ENCODE results near the gene PRSS56. TPM values are rescaled to one million over a fixed set of nuclear protein-coding genes. Genes with fewer than 3 reads are reported as not detected.

PRSS56 gene
- polyA plus RNA-seq, 3 donors, result not detected

DNA sequence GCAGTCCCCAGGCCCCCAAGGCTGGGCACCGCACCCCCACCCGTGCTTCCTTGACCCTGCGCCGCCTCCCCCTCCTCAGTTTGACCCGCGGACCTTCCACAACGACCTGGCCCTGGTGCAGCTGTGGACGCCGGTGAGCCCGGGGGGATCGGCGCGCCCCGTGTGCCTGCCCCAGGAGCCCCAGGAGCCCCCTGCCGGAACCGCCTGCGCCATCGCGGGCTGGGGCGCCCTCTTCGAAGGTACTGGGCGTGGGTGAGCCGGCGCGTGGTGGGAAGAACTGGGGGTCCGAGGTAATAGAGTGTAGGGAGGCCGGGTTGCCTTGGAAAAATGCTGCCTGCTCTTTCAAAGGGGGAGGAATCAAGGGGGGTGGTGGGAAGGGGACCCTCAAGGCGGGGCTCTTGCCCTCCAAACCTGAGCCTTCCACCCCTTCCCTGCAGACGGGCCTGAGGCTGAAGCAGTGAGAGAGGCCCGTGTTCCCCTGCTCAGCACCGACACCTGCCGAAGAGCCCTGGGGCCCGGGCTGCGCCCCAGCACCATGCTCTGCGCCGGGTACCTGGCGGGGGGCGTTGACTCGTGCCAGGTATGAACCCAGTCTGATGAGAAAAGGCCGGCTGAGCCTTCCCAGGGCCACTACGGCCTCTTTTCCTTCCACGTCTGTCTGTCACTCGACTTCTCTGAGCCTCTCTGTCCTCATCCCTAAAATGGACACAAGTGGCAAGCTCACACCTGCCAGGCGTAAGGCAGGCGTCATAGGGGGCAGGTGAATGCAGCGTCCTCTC lies 2.6 kb downstream of the PRSS56 start:
- H3K27me3 Mint-ChIP-seq (ENCODE audit: low read depth in 3 of 3), result peaks cover 36 to 66% (median 47%) of the 10 kb centered on the region in 3 donors
- Histone ChIP-seq H3K27me3 (ENCODE audit: control insufficient read depth in 2 of 2, insufficient read depth in 2 of 2, low read length in 2 of 2) (peaks cover 24 to 56% of the 10 kb centered on the region in 2 donors), H3K36me3 (replicated peaks in 1 of 2; ENCODE audit: control insufficient read depth in 1 of 2, insufficient read depth in 2 of 2, low read length in 2 of 2) (no peaks in the 10 kb centered on the region), H3K9ac (ENCODE audit: insufficient read depth, low read length, poor library complexity, severe bottlenecking) (no peak overlapping the region), H3K79me2 (ENCODE audit: insufficient read depth, low read length) (no peaks in the 10 kb centered on the region), H3K4me1 (ENCODE audit: control insufficient read depth in 1 of 2, insufficient read depth in 2 of 2, low read length in 2 of 2) (peaks cover 4 to 21% of the 10 kb centered on the region in 2 donors), H2AFZ (ENCODE audit: insufficient read depth, low read depth, low read length, poor library complexity, severe bottlenecking) (peak overlapping the region; percentile 67), H3K4me3 (replicated peaks in 1 of 3; ENCODE audit: low read depth in 2 of 3, low read length in 3 of 3) (peak overlapping the region in 1 of 3 experiments; percentile 51), H4K20me1 (ENCODE audit: insufficient read depth, low read length) (no peaks in the 10 kb centered on the region), H3K9me3 (replicated peaks in 1 of 2; ENCODE audit: control insufficient read depth in 1 of 2, insufficient read depth in 1 of 2, low read length in 2 of 2) (peaks cover 0 to 5% of the 10 kb centered on the region in 2 donors), H3K4me2 (replicated peaks; ENCODE audit: extremely low read depth, low read length, poor library complexity, severe bottlenecking) (peak overlapping the region; percentile 68), H3K27ac (ENCODE audit: low read depth in 1 of 2, low read length in 2 of 2) (no peak overlapping the region)
- H3K9me3 Mint-ChIP-seq, result peaks cover 0 to 6% (median 0%) of the 10 kb centered on the region in 7 donors
- no peak overlapping the region for H3K27ac Mint-ChIP-seq
- intact Hi-C loops (cut with micrococcal nuclease), result no loop called here
- 22% methylated on average over 38 of the region's 46 CpGs for WGBS (ENCODE audit: insufficient coverage)
- no peak for DNase-seq
- H3K4me3 Mint-ChIP-seq, result peak overlapping the region in 1 of 2 donors; percentile 77
- TF ChIP-seq, protein P1, sequence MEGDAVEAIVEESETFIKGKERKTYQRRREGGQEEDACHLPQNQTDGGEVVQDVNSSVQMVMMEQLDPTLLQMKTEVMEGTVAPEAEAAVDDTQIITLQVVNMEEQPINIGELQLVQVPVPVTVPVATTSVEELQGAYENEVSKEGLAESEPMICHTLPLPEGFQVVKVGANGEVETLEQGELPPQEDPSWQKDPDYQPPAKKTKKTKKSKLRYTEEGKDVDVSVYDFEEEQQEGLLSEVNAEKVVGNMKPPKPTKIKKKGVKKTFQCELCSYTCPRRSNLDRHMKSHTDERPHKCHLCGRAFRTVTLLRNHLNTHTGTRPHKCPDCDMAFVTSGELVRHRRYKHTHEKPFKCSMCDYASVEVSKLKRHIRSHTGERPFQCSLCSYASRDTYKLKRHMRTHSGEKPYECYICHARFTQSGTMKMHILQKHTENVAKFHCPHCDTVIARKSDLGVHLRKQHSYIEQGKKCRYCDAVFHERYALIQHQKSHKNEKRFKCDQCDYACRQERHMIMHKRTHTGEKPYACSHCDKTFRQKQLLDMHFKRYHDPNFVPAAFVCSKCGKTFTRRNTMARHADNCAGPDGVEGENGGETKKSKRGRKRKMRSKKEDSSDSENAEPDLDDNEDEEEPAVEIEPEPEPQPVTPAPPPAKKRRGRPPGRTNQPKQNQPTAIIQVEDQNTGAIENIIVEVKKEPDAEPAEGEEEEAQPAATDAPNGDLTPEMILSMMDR (IDR thresholded peaks at IDR 0.05), result no peak
- H3K36me3 Mint-ChIP-seq, result peaks cover 0 to 2% of the 10 kb centered on the region in 2 donors
- H3K4me1 Mint-ChIP-seq, result peaks cover 10% of the 10 kb centered on the region

DNA sequence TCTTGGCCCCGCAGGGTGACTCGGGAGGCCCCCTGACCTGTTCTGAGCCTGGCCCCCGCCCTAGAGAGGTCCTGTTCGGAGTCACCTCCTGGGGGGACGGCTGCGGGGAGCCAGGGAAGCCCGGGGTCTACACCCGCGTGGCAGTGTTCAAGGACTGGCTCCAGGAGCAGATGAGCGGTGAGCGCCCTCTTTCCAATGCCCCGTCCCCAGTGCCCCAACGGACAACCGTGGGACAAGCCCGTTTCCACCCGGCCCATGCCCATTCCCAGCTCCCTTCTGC lies 3.2 kb downstream of the PRSS56 start:
- intact Hi-C loops (cut with micrococcal nuclease), result no loop called here
- Histone ChIP-seq H3K79me2 (ENCODE audit: insufficient read depth, low read length) (no peaks in the 10 kb centered on the region), H2AFZ (ENCODE audit: insufficient read depth, low read depth, low read length, poor library complexity, severe bottlenecking) (no peak overlapping the region), H3K27me3 (ENCODE audit: control insufficient read depth in 2 of 2, insufficient read depth in 2 of 2, low read length in 2 of 2) (peaks cover 24 to 56% of the 10 kb centered on the region in 2 donors), H4K20me1 (ENCODE audit: insufficient read depth, low read length) (no peaks in the 10 kb centered on the region), H3K4me1 (ENCODE audit: control insufficient read depth in 1 of 2, insufficient read depth in 2 of 2, low read length in 2 of 2) (peaks cover 4 to 21% of the 10 kb centered on the region in 2 donors), H3K4me2 (replicated peaks; ENCODE audit: extremely low read depth, low read length, poor library complexity, severe bottlenecking) (no peak overlapping the region), H3K36me3 (replicated peaks in 1 of 2; ENCODE audit: control insufficient read depth in 1 of 2, insufficient read depth in 2 of 2, low read length in 2 of 2) (no peaks in the 10 kb centered on the region), H3K9ac (ENCODE audit: insufficient read depth, low read length, poor library complexity, severe bottlenecking) (no peak overlapping the region), H3K27ac (ENCODE audit: low read depth in 1 of 2, low read length in 2 of 2) (no peak overlapping the region), H3K9me3 (replicated peaks in 1 of 2; ENCODE audit: control insufficient read depth in 1 of 2, insufficient read depth in 1 of 2, low read length in 2 of 2) (peaks cover 0 to 5% of the 10 kb centered on the region in 2 donors), H3K4me3 (replicated peaks in 1 of 3; ENCODE audit: low read depth in 2 of 3, low read length in 3 of 3) (no peak overlapping the region)
- TF ChIP-seq, protein P1 (IDR thresholded peaks at IDR 0.05), result no peak
- no peak for DNase-seq
- H3K4me3 Mint-ChIP-seq, result peak overlapping the region in 1 of 2 donors; percentile 77
- peaks cover 35 to 67% (median 52%) of the 10 kb centered on the region in 3 donors for H3K27me3 Mint-ChIP-seq (ENCODE audit: low read depth in 3 of 3)
- 27% methylated on average over 11 of the region's 16 CpGs for WGBS (ENCODE audit: insufficient coverage)
- peaks cover 0 to 8% (median 0%) of the 10 kb centered on the region in 7 donors for H3K9me3 Mint-ChIP-seq
- peaks cover 0 to 2% of the 10 kb centered on the region in 2 donors for H3K36me3 Mint-ChIP-seq
- H3K27ac Mint-ChIP-seq, result no peak overlapping the region
- peaks cover 10% of the 10 kb centered on the region for H3K4me1 Mint-ChIP-seq

All from CD14-positive monocyte (primary cell).